Esophagus squamous epithelium (tissue), 5 donors: ENCODE data around the gene COPS3. TPM values are rescaled to one million over a fixed set of nuclear protein-coding genes. Genes with fewer than 3 reads are reported as not detected.
"Not testable (repeated sequence)": the region's sequence is repeated elsewhere in the genome, so short reads cannot be mapped to it uniquely, and the experiment has no call there.

Experiments used
- DNase-seq: peaks from one replicate; lab custom pipeline; 2025; lab: John Stamatoyannopoulos, UW
- H3K27ac ChIP-seq, 4 donors: fragments of 200-600 bp; sonication (generic); one replicate each; pipeline ENCODE4 v1.5.1; 2016 to 2019; ENCODE audit warnings: mild to moderate bottlenecking in 1 of 4
- H3K27me3 ChIP-seq, 4 donors: fragments of 200-600 bp; sonication (generic); 1 replicate in 3 of 4; 2 replicates in 1 of 4; pipeline versions ENCODE4 v1.5.1 to v1.6.0; 2017 to 2021; ENCODE audit warnings: antibody characterized with exemption in 1 of 4
- H3K36me3 ChIP-seq, 3 donors: fragments of 200-600 bp; sonication (generic); one replicate each; pipeline ENCODE4 v1.5.1; 2016 to 2019
- H3K4me1 ChIP-seq, 3 donors: fragments of 200-600 bp; sonication (generic); one replicate each; pipeline ENCODE4 v1.5.1; 2017 to 2019
- H3K4me3 ChIP-seq, 4 donors: fragments of 200-600 bp; sonication (generic); 1 replicate in 3 of 4; 2 replicates in 1 of 4; pipeline ENCODE4 v1.5.1; 2016 to 2019; ENCODE audit warnings: mild to moderate bottlenecking in 2 of 4, moderate library complexity in 1 of 4
- H3K9me3 ChIP-seq, 3 donors: fragments of 200-600 bp; sonication (generic); one replicate each; pipeline ENCODE4 v1.5.1; 2016 to 2019
- POLR2A ChIP-seq, 4 donors: fragments of 450-650 bp; IDR thresholded peaks; one replicate each; pipeline ENCODE4 v1.6.1; 2017; ENCODE audit warnings: antibody characterized with exemption in 4 of 4, mild to moderate bottlenecking in 4 of 4, moderate library complexity in 3 of 4
- WGBS, 2 donors: methylation state at CpG; one replicate each; pipeline ENCODE4 v1.1.5; 2018; 5-methylcytosine and 5-hydroxymethylcytosine counted together
- intact Hi-C: fragments of 100-400 bp; cut with DNase I; formaldehyde crosslinking; loops from one replicate; pipeline ENCODE4 v1.15.0; 2022
- total RNA-seq, 4 donors: library from RNA; depleted of rRNA; stranded (reverse); fragments of >200 nt; gene quantifications; one replicate each; pipeline ENCODE4 v1.1.0, GENCODE V29; 2016
- TF ChIP-seq, protein P1 (sequence below), 6 experiments: fragments of 450-650 bp in 4 of 6; fragments of 200-600 bp in 2 of 6; sonication (generic) in 2 of 6; IDR thresholded peaks; one replicate each; pipeline ENCODE4 v1.5.1; 2016 to 2019; ENCODE audit warnings: antibody characterized with exemption in 6 of 6, mild to moderate bottlenecking in 4 of 6, moderate library complexity in 4 of 6
- donor health status: DM: yes; HTN: yes; CAD: no.

Gene COPS3
- total RNA-seq, 4 donors from 2014 or later = 34.0 to 91.6 (median 68.7) TPM

DNA sequence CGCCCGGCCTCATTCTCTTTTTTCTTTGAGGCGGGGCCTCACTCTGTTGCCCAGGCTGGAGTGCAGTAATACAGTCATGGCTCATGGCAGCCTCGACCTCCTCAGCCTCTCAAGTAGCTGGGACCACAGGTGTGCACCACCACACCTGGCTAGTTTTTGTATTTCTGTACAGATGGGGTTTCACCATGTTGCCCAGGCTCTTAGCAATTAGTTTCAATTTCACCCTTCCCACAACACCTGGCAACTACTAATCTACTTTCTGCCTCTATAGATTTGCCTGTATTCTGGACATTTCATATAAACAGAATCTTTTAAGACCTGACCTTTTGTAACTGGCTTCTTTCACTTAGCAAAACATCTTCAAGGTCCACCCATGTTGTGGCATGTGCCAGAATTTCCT lies 14.1 kb upstream of the COPS3 start:
- H3K4me3 ChIP-seq = no peak overlapping the region
- intact Hi-C loops = no loop called here
- DNase-seq = no peak
- H3K27ac ChIP-seq = no peak overlapping the region
- WGBS, 2 donors = 95 to 98% methylated on average over 4 of the region's 4 CpGs
- H3K27me3 ChIP-seq = no peaks in the 10 kb centered on the region
- no peak for TF ChIP-seq POLR2A (IDR thresholded peaks at IDR 0.05)
- TF ChIP-seq, protein P1, sequence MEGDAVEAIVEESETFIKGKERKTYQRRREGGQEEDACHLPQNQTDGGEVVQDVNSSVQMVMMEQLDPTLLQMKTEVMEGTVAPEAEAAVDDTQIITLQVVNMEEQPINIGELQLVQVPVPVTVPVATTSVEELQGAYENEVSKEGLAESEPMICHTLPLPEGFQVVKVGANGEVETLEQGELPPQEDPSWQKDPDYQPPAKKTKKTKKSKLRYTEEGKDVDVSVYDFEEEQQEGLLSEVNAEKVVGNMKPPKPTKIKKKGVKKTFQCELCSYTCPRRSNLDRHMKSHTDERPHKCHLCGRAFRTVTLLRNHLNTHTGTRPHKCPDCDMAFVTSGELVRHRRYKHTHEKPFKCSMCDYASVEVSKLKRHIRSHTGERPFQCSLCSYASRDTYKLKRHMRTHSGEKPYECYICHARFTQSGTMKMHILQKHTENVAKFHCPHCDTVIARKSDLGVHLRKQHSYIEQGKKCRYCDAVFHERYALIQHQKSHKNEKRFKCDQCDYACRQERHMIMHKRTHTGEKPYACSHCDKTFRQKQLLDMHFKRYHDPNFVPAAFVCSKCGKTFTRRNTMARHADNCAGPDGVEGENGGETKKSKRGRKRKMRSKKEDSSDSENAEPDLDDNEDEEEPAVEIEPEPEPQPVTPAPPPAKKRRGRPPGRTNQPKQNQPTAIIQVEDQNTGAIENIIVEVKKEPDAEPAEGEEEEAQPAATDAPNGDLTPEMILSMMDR (IDR thresholded peaks at IDR 0.05) = no peak
- peaks cover 0 to 7% (median 0%) of the 10 kb centered on the region in 3 donors for H3K4me1 ChIP-seq
- H3K36me3 ChIP-seq = no peaks in the 10 kb centered on the region
- H3K9me3 ChIP-seq = no peaks in the 10 kb centered on the region

DNA sequence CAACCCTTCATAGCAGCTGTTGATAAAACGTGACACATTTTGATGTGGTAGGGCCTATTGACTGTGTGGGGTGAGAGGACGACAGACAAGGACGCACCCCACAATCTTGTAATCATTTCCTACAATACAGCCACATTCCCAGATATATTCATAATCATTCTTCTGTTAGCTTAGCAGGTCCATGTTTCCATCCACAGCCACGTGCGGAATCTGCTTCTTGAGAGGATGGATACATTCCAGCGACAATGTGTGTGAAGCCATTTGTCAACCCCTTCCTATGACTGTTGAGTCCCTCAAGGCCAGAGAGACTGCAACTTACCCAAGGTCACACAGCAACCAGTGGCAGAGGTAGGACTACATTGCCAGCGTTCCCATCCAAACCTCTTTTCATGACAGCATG lies 8.7 kb upstream of the COPS3 start:
- WGBS, 2 donors = 73 to 79% methylated on average over 7 of the region's 7 CpGs
- no peaks in the 10 kb centered on the region for H3K4me1 ChIP-seq
- no peaks in the 10 kb centered on the region for H3K36me3 ChIP-seq

DNA sequence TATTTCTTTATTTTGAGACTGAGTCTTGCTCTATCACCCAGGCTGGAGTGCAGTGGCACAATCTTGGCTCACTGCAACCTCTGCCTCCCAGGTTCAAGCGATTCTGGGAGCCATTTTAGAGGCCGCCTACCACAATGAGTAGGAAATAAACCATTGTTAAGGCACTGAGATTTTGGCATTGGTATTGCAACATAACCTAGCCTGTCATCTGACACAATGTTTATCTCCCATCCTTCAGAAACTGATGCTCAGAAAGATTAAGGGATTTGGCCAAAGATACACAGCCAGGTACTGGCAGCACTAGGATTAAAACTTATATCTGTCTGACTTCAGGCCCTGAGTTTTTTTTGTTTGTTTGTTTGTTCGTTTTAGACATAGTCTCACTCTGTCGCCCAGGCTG lies 8.0 kb upstream of the COPS3 start:
- Histone ChIP-seq H3K27me3 (no peaks in the 10 kb centered on the region), H3K4me3 (no peak overlapping the region), H3K4me1 (no peaks in the 10 kb centered on the region), H3K36me3 (no peaks in the 10 kb centered on the region), H3K27ac (no peak overlapping the region), H3K9me3 (no peaks in the 10 kb centered on the region)
- no peak for DNase-seq
- intact Hi-C loops = no loop called here
- no peak for TF ChIP-seq POLR2A (IDR thresholded peaks at IDR 0.05)
- 82 to 85% methylated on average over 4 of the region's 4 CpGs for WGBS, 2 donors

More for the DNA sequence above, 8.7 kb upstream of the COPS3 start:
- no peak for DNase-seq
- H3K27me3 ChIP-seq = no peaks in the 10 kb centered on the region
- intact Hi-C loops = no loop called here
- H3K9me3 ChIP-seq = no peaks in the 10 kb centered on the region
- TF ChIP-seq POLR2A (IDR thresholded peaks at IDR 0.05) = no peak
- TF ChIP-seq, protein P1 (IDR thresholded peaks at IDR 0.05) = no peak
- no peak overlapping the region for H3K27ac ChIP-seq
- H3K4me3 ChIP-seq = no peak overlapping the region

DNA sequence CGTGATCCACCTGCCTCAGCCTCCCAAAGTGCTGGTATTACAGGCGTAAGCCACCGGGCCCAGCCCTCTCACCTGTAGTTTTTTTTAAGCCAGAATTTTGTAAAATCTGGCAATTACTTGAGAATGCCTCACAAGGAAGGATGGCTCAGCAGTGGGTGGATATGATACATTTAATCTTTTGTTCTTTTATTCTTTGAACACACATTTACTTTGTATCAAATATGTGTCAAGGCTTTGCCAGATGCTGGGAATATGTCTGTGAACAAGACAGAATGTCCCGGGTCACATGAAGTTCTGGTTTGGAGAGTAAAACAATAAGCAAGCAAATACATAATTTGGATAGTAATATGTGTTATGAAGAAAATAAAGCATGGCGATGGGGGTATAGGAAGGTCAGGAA lies 4.9 kb upstream of the COPS3 start:
- TF ChIP-seq, protein P1 (IDR thresholded peaks at IDR 0.05) = no peak
- no peak for TF ChIP-seq POLR2A (IDR thresholded peaks at IDR 0.05)
- no peak overlapping the region for H3K4me3 ChIP-seq
- H3K27ac ChIP-seq = no peak overlapping the region
- H3K4me1 ChIP-seq = peaks cover 0 to 7% (median 0%) of the 10 kb centered on the region in 3 donors
- no peaks in the 10 kb centered on the region for H3K27me3 ChIP-seq
- 74 to 86% methylated on average over 5 of the region's 5 CpGs for WGBS, 2 donors
- no peak for DNase-seq
- H3K36me3 ChIP-seq = no peaks in the 10 kb centered on the region
- intact Hi-C loops = no loop called here
- H3K9me3 ChIP-seq = no peaks in the 10 kb centered on the region

DNA sequence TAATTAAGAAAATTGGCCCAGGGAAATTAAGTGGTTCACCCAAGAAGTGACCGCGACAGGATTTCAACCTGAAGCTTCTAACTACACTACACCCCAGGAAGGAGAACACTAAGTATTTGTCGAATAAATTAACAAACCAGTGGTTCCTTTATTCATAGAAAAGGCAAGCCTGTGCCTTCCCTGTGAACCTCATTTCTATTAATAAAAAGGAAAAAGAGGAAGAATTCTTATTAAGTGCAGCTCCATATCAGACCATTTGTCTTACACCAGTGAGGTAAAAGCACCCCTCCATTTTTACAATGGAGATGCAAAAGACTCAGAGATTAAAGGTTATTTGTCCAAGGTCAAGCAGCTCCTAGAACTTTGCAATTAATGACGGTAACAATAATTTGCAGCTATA lies 1.7 kb downstream of the COPS3 start:
- TF ChIP-seq, protein P1 (IDR thresholded peaks at IDR 0.05) = no peak
- TF ChIP-seq POLR2A (IDR thresholded peaks at IDR 0.05) = no peak
- peak overlapping the region in 2 of 4 donors; percentile 76 to 96 for H3K4me3 ChIP-seq
- DNase-seq = no peak
- peaks cover 7 to 47% (median 17%) of the 10 kb centered on the region in 3 donors for H3K4me1 ChIP-seq
- no peaks in the 10 kb centered on the region for H3K9me3 ChIP-seq
- H3K27me3 ChIP-seq = no peaks in the 10 kb centered on the region
- intact Hi-C loops = no loop called here
- no peak overlapping the region for H3K27ac ChIP-seq
- WGBS, 2 donors = 75 to 89% methylated on average over 4 of the region's 4 CpGs
- peaks cover 0 to 17% (median 4%) of the 10 kb centered on the region in 3 donors for H3K36me3 ChIP-seq

DNA sequence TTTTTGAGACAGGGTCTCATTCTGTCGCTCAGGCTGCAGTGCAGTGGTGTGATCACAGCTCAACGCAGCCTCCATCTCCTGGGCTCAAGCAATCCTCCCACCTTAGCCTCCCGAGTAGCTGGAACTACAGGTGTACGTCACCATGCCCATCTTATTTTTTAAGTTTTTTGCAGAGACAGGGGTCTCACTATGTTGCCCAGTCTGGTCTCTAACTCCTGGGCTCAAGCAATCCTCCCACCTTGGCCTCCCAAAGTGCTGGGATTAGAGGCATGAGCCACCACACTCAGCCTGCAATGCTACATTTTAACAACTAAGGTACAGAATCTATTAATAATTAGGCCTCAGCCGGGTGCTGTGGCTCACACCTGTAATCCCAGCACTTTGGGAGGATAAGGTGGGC lies 3.6 kb downstream of the COPS3 start:
- peaks cover 0 to 36% (median 17%) of the 10 kb centered on the region in 3 donors for H3K36me3 ChIP-seq
- DNase-seq, H3K9me3 ChIP-seq, intact Hi-C loops, H3K4me3 ChIP-seq, H3K27ac ChIP-seq, H3K27me3 ChIP-seq: not testable (repeated sequence)
- H3K4me1 ChIP-seq = peaks cover 7 to 47% (median 17%) of the 10 kb centered on the region in 3 donors
- WGBS, 2 donors = 95 to 97% methylated on average over 4 to 5 of the region's 5 CpGs
